C4-2B (cell line): ENCODE data around the gene MAML3.

Source experiments
- H3K27ac ChIP-seq: fragments of 450-650 bp; 2 replicates; pipeline ENCODE4 v1.5.1; 2017
- CTCF ChIP-seq: fragments of 450-650 bp; conservative IDR thresholded peaks from 2 replicates; pipeline ENCODE4 v1.5.1; 2017; ENCODE audit warnings: mild to moderate bottlenecking
- ZFX ChIP-seq: fragments of 450-650 bp; IDR thresholded peaks from 2 replicates; pipeline ENCODE4 v1.6.1; 2017

The MAML3 gene

DNA sequence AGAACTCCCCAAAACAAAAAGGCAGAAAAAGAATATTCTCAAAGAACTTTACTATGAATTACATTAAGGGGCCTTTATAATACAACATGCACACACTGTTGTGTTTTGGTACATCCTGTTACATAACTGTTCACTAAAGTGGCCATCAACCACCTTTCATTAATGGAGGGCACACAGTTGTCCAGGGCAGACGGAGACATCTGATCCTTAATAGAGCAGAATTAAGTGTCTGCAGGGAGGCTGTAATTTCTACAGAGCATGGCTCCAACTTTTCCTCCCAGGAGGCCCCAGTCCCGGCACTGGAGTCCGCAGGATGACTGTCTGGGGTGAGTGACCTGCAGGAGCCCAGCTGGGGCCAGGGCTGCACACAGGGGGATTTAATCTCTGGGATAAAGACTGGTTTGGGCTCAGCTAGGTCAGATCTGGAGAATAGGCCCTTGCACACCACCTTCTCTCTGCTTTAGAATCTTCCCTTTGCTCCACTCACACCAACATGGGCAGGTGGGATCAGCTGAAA, 233.4 kb downstream of the MAML3 start:
- TF ChIP-seq ZFX (no peak), CTCF (no peak)
- peak overlapping the region; percentile 80 for H3K27ac ChIP-seq

DNA sequence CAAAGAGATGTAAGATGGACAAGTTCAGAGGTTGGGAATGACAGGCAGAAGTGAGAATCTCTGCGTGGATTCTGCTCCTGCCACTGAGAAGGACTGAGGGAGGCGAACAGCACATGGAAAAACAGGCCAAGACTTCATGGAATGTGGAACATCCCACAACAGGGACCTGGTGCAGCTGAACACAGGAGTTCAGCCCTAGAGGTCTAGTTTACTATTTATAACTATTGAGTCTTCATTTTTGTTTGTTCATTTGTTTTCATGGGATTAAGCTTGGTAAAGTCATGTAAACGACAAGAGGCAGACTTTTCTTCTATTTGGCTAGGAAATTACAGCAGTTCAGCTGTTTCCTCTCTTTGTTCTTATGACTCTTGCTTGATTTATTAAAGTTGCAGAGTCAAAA, 234.5 kb downstream of the MAML3 start:
- no peak for TF ChIP-seq CTCF
- no peak for TF ChIP-seq ZFX
- no peak overlapping the region for H3K27ac ChIP-seq

- no peak overlapping the region for H3K27ac ChIP-seq
- TF ChIP-seq ZFX (no peak), CTCF (no peak)
Measured at GRCh38 chr4:139919004-139919403, 235.0 kb downstream of the MAML3 start.

DNA sequence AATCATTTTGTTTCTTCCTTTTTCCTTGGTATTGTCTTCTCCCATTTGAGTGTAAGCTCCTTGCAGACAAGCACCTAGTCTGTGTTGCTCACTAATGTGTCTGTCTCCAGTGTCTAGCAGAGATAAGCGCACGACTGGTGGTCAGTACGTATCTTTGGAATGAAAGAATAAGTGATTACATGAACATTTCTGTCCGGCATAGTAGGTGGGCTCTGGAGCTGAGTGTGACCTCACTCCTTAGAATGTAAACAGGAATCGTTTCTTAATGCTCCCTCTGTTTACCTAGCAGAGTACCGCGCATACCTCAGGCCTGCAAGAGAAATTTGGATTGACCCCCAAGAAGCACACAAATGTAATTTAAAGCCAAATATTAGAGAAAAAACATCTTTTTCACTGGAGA, 235.4 kb downstream of the MAML3 start:
- TF ChIP-seq ZFX (no peak), CTCF (no peak)
- H3K27ac ChIP-seq = no peak overlapping the region

GRCh38 chr4:139917896-139918295, 236.1 kb downstream of the MAML3 start:
- H3K27ac ChIP-seq = no peak overlapping the region
- TF ChIP-seq ZFX (no peak), CTCF (no peak)

- H3K27ac ChIP-seq = no peak overlapping the region
- no peak for TF ChIP-seq CTCF
- TF ChIP-seq ZFX = no peak
Measured at GRCh38 chr4:139916041-139916440, 237.9 kb downstream of the MAML3 start.

- TF ChIP-seq CTCF (no peak), ZFX (no peak)
Measured at GRCh38 chr4:139915037-139915436, 238.9 kb downstream of the MAML3 start.

More at GRCh38 chr4:139915037-139915436, 238.9 kb downstream of the MAML3 start:
- no peak overlapping the region for H3K27ac ChIP-seq
